ENCODE measurements around the gene ABRAXAS1.

The ABRAXAS1 gene

DNA sequence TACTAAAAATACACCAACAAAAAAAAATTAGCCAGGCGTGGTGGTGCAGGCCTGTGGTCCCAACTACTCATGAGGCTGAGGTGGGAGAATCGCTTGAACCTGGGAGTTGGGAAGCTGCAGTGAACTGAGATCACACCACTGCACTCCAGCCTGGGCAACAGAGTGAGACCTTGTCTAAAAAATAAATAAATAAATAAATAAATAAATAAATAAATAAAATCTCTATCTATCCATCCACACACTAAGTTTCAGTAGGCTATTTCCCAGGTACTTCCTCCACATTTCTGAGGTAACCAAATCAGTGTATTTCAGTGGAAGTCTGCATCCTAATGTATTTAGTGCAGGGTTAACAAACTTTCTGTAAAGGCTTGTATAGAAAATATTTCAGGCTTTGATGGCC is 10.9 kb downstream of the ABRAXAS1 start:
- TF ChIP-seq, protein P1, sequence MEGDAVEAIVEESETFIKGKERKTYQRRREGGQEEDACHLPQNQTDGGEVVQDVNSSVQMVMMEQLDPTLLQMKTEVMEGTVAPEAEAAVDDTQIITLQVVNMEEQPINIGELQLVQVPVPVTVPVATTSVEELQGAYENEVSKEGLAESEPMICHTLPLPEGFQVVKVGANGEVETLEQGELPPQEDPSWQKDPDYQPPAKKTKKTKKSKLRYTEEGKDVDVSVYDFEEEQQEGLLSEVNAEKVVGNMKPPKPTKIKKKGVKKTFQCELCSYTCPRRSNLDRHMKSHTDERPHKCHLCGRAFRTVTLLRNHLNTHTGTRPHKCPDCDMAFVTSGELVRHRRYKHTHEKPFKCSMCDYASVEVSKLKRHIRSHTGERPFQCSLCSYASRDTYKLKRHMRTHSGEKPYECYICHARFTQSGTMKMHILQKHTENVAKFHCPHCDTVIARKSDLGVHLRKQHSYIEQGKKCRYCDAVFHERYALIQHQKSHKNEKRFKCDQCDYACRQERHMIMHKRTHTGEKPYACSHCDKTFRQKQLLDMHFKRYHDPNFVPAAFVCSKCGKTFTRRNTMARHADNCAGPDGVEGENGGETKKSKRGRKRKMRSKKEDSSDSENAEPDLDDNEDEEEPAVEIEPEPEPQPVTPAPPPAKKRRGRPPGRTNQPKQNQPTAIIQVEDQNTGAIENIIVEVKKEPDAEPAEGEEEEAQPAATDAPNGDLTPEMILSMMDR (IDR thresholded peaks at IDR 0.05; ENCODE audit: extremely low read depth, missing control alignments): no peak
- no peak for DNase-seq (ENCODE audit: low spot score)

DNA sequence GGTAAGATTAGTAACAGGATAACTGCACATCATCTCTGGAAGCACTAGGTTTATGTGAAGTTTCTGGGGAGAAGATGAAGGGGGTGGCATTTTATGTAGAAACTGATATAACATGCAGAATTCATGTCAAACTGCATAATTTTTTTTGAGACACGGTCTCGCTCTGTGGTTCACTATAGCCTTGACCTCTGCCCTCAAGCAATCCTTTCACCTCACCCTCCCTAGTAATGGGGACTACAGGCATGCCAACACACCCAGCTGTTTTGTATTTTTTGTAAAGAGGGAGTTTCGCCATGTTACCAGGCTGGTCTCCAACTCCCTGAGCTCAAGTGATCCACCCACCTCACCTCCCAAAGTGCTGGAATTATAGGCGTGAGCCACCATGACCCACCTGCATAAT is 11.5 kb downstream of the ABRAXAS1 start:
- no peak for DNase-seq (ENCODE audit: low spot score)
- TF ChIP-seq, protein P1 (IDR thresholded peaks at IDR 0.05; ENCODE audit: extremely low read depth, missing control alignments): no peak

DNA sequence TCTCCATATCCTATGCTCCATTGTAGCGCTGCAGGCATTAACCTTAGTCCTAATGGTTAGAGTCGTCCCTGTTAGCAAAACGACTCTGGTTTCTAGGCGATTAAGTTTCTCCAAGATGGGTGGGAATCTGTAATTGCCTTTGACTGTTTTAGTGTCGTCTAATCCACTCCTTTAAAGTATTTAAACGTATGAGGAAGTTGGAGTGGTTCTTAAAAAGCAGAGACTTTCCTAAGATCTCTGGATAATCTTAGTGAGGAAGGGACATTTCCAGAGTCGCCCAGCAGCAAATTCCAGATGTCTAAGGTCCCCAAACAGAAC is 28.8 kb downstream of the ABRAXAS1 start:
- no peak for DNase-seq (ENCODE audit: low spot score)
- TF ChIP-seq, protein P1 (IDR thresholded peaks at IDR 0.05; ENCODE audit: extremely low read depth, missing control alignments): no peak

DNA sequence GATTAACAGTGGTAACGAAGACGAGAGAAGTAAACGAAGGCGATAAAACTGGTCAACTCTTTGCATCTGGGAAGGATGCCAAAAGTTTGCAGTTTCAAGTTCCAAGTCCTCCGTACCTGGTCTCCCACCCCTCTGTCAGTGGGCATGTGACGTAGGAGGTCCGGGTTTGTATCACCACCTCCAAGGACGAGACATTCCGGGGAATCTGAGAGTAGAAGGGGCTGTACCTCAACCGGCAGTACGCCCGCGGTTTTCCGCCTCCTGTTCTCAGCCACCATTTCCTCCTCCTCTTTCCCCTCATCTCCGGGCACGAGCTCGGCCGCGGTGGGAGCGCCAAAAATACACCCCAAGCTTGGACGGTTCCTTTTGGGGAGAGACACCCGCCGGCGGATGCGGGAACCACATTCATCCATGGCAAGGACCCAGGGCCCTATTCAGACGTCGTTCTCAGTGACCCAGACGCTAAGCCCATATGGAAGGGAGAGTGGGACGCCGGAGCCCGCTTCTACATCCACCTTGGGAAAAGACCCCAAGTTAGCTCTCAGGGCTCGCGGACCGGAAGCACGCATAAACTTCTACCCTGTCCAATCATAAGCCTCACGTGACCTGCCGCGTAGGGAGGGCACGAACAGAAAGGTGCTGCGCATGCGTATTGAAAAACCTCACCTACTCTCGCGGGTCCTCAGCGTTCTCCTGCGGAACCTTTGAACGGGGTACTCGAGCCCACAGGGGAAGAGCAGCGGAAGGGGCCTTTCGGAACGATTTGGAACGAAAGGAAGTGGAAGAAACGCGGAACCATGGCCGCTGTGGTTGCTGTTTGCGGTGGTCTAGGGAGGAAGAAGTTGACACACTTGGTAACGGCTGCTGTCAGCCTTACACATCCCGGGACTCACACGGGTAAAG is 29.4 kb downstream of the ABRAXAS1 start, which contains the start of the genes HELQ and MRPS18C:
Gene HELQ (minus strand): TSS at position 543 of the 903 bp plus-strand sequence. CDS start 130 bp downstream, at position 413.
Gene MRPS18C (plus strand): TSS at position 778 of the 903 bp plus-strand sequence. CDS start 20 bp downstream, at position 798.
- DNase-seq (ENCODE audit: low spot score): peak; percentile 91
- TF ChIP-seq, protein P1 (IDR thresholded peaks at IDR 0.05; ENCODE audit: extremely low read depth, missing control alignments): no peak

DNA sequence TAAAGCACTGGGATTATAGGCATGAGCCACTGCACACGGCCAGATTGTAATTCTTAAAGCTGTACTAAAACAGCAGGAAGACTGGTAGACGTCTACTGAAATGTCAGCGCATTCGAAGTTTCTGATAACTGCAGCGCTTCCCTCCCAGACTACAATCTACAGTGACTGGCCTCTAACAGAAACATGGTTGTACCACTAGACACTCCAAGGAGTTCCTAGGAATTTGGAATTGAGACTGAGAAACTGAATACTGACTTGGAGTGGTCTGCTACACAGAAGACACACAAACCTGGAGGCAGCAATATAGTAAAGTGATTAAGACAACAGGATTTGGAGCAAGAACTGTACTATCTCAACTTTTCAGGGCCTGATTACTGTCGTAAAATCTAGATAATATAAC is 30.2 kb downstream of the ABRAXAS1 start:
- TF ChIP-seq, protein P1 (IDR thresholded peaks at IDR 0.05; ENCODE audit: extremely low read depth, missing control alignments): no peak
- no peak for DNase-seq (ENCODE audit: low spot score)

DNA sequence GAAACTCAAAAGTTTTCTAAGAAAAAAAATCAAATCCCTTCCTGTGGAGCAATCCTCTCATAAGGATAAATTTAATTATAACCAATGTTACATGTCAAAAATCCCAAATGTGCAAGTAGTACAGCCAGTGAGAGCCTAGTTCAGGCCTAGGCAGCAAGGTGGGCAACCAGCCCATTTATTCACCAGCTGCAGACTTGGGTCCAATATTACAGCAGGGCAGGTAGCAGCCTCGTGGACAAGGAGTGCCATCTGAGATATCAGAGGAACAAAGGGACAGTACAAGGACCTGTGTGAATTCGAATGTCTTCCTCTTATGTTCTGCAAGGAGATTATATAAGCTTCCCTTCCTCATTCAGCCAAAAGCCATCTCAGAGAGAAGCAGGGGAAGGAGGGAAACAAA is 35.9 kb downstream of the ABRAXAS1 start:
- no peak for DNase-seq (ENCODE audit: low spot score)
- TF ChIP-seq, protein P1 (IDR thresholded peaks at IDR 0.05; ENCODE audit: extremely low read depth, missing control alignments): no peak

DNA sequence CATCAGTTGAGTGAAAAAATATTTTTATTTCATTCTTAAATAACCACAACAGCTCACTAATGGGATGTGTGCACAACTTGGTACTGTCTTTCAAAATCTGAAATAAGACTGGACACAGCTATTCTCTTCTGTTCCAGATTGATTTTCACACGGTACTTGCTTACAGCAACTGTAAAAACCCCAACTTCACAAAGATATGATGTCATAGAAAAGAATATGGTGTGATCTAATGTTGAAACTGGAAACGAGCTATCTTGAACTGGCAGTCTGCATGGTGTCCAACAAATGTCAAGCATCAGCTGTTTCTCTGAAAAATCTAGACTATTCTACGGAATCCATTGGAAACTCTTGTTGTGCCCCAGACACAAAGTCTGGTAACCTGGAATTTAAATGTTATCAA is 44.0 kb downstream of the ABRAXAS1 start:
- no peak for DNase-seq (ENCODE audit: low spot score)
- TF ChIP-seq, protein P1 (IDR thresholded peaks at IDR 0.05; ENCODE audit: extremely low read depth, missing control alignments): no peak
